ENCODE results near the gene ABCC11.

GRCh38 chr16:48291754-48292153, 44.4 kb upstream of the ABCC11 start:
- no peak for TF ChIP-seq POLR2AphosphoS5 (IDR thresholded peaks at IDR 0.05; ENCODE audit: borderline replicate concordance, low read depth, low read length)
- no peak for TF ChIP-seq EZH2 (IDR thresholded peaks at IDR 0.05)
- TF ChIP-seq FOXP2 (optimal IDR thresholded peaks at IDR 0.05; ENCODE audit: control extremely low read depth, extremely low read length, insufficient read depth) = no peak
